SK-N-SH (cell line): ENCODE measurements around the gene MDH2. TPM values are rescaled to one million over a fixed set of nuclear protein-coding genes. Genes with fewer than 3 reads are reported as not detected.
"Not testable (repeated sequence)": the region's sequence is repeated elsewhere in the genome, so short reads cannot be mapped to it uniquely, and the experiment has no call there.

ENCODE experiments used
- CTCF ChIA-PET: fragments of 300-600, 350-600 bp; formaldehyde crosslinking; extraction: SDS; loops from one replicate; lab custom pipeline; 2021; lab: Yijun Ruan, JAX
- POLR2A ChIA-PET: fragments of 350-600 bp; sonication (Branson Sonifier 250); formaldehyde crosslinking; extraction: SDS; loops from one replicate; lab custom pipeline; 2020; ENCODE audit warnings: antibody characterized with exemption, inconsistent platforms; lab: Yijun Ruan, JAX
- DNase-seq: peaks from one replicate; pipeline ENCODE4 v3.0.0; 2012
- H2AFZ ChIP-seq: fragments of 200-600 bp; sonication (generic); 2 replicates; pipeline ENCODE4 v1.8.1; 2016; ENCODE audit warnings: antibody characterized with exemption, mild to moderate bottlenecking, low read depth
- H3F3A ChIP-seq: fragments of 200-600 bp; sonication (generic); replicated peaks from 2 replicates; pipeline ENCODE3; 2016; ENCODE audit warnings: antibody characterized with exemption, mild to moderate bottlenecking; ENCODE audit not compliant: insufficient read depth
- H3K27ac ChIP-seq, 2 experiments: fragments of 200-500 bp in 1 of 2; fragments of 200-600 bp in 1 of 2; sonication (Bioruptor generic) in 1 of 2; sonication (generic), shearing (Covaris generic) in 1 of 2; 2 replicates each; pipeline versions ENCODE4 v1.5.1 to v1.6.1; 2014 to 2016; ENCODE audit warnings: low read depth in 2 of 2, inconsistent platforms in 1 of 2, low read length in 1 of 2, mild to moderate bottlenecking in 1 of 2, mixed read lengths in 1 of 2
- H3K27me3 ChIP-seq: fragments of 200-600 bp; sonication (generic), shearing (Covaris generic); 2 replicates; pipeline ENCODE4 v1.6.1; 2016; ENCODE audit warnings: mixed run types; ENCODE audit not compliant: insufficient read depth
- H3K36me3 ChIP-seq, 2 experiments: fragments of 200-500 bp in 1 of 2; fragments of 200-600 bp in 1 of 2; sonication (Bioruptor generic) in 1 of 2; sonication (generic) in 1 of 2; replicated peaks in 1 of 2; 2 replicates each; pipeline versions ENCODE3 to v1.5.1; 2014 to 2016; ENCODE audit warnings: low read length in 1 of 2, mild to moderate bottlenecking in 1 of 2; ENCODE audit not compliant: insufficient read depth in 2 of 2, control insufficient read depth in 1 of 2
- H3K4me1 ChIP-seq, 2 experiments: fragments of 200-500 bp in 1 of 2; fragments of 200-600 bp in 1 of 2; sonication (Bioruptor generic) in 1 of 2; sonication (generic), shearing (Covaris generic) in 1 of 2; 2 replicates each; pipeline versions ENCODE4 v1.5.1 to v1.6.1; 2014 to 2016; ENCODE audit warnings: low read depth in 1 of 2, low read length in 1 of 2, mixed run types in 1 of 2; ENCODE audit not compliant: insufficient read depth in 2 of 2, control insufficient read depth in 1 of 2
- H3K4me2 ChIP-seq: fragments of 200-600 bp; sonication (generic), shearing (Covaris generic); 2 replicates; pipeline ENCODE4 v1.6.1; 2017; ENCODE audit warnings: mixed run types
- H3K4me3 ChIP-seq, 2 experiments: fragments of 200-500 bp in 1 of 2; fragments of 200-600 bp in 1 of 2; sonication (Bioruptor generic) in 1 of 2; sonication (generic), shearing (Covaris generic) in 1 of 2; 2 replicates each; pipeline versions ENCODE4 v1.5.1 to v1.8.1; 2014 to 2016; ENCODE audit warnings: low read depth in 2 of 2, inconsistent platforms in 1 of 2, low read length in 1 of 2, mild to moderate bottlenecking in 1 of 2, mixed read lengths in 1 of 2, moderate library complexity in 1 of 2
- H3K79me2 ChIP-seq: fragments of 200-600 bp; sonication (generic); 2 replicates; pipeline ENCODE4 v1.8.1; 2017; ENCODE audit warnings: mild to moderate bottlenecking; ENCODE audit not compliant: insufficient read depth
- H3K9ac ChIP-seq: fragments of 200-600 bp; sonication (generic); 2 replicates; pipeline ENCODE4 v1.6.1; 2017; ENCODE audit warnings: mixed run types
- H3K9me2 ChIP-seq: fragments of 200-600 bp; sonication (generic); 2 replicates; pipeline ENCODE4 v1.6.1; 2017; ENCODE audit warnings: mixed run types
- H3K9me3 ChIP-seq: fragments of 200-600 bp; sonication (generic); 2 replicates; pipeline ENCODE4 v1.6.1; 2017; ENCODE audit warnings: mixed run types, mild to moderate bottlenecking, moderate library complexity
- H4K20me1 ChIP-seq: fragments of 200-600 bp; sonication (generic); 2 replicates; pipeline ENCODE4 v1.6.1; 2017; ENCODE audit warnings: mild to moderate bottlenecking, mixed run types; ENCODE audit not compliant: insufficient read depth
- CTCF ChIP-seq: fragments of 200-600 bp; sonication (generic); IDR thresholded peaks from 2 replicates; pipeline ENCODE4 v1.6.1; 2017; ENCODE audit warnings: antibody characterized with exemption, mild to moderate bottlenecking, moderate library complexity
- ELF1 ChIP-seq: IDR thresholded peaks from 2 replicates; pipeline ENCODE4 v1.4.0; 2012
- EP300 ChIP-seq, 2 experiments: IDR thresholded peaks; 2 replicates each; pipeline versions ENCODE4 v1.4.0 to v1.6.1; 2012; ENCODE audit warnings: borderline replicate concordance in 1 of 2, low read depth in 1 of 2, low read length in 1 of 2
- GABPA ChIP-seq: IDR thresholded peaks from 2 replicates; pipeline ENCODE4 v1.4.0; 2012; ENCODE audit warnings: low read depth, mild to moderate bottlenecking
- RAD21 ChIP-seq: IDR thresholded peaks from 2 replicates; pipeline ENCODE4 v1.6.1; 2012; ENCODE audit warnings: mild to moderate bottlenecking, low read length
- REST ChIP-seq: IDR thresholded peaks from 2 replicates; pipeline ENCODE4 v1.6.1; 2012; ENCODE audit warnings: mild to moderate bottlenecking, low read depth, low read length, moderate library complexity
- SMC3 ChIP-seq: IDR thresholded peaks from 2 replicates; pipeline ENCODE4 v1.6.1; 2012; ENCODE audit warnings: low read depth, low read length, improper control_type of control experiment
- TAF1 ChIP-seq: IDR thresholded peaks from 2 replicates; pipeline ENCODE4 v1.6.1; 2012; ENCODE audit warnings: low read depth, mild to moderate bottlenecking, low read length, moderate library complexity, borderline replicate concordance
- TCF12 ChIP-seq: IDR thresholded peaks from 2 replicates; pipeline ENCODE4 v1.4.0; 2012
- WGBS: methylation state at CpG from one replicate; pipeline ENCODE4 v1.1.6; 2017; ENCODE audit warnings: low lambda C conversion rate; 5-methylcytosine and 5-hydroxymethylcytosine counted together
- polyA plus RNA-seq, 3 experiments: library from polyadenylated mRNA; depleted of rRNA; stranded (reverse); fragments of >200 nt; gene quantifications; 2 replicates each; pipeline ENCODE4 v1.2.3, GENCODE V29; 2012
- TF ChIP-seq, protein P1 (sequence below): fragments of 150-350 bp; IDR thresholded peaks from 2 replicates; pipeline ENCODE4 v1.6.1; 2016; ENCODE audit warnings: mild to moderate bottlenecking, low read depth, low read length
- TF ChIP-seq, protein P2 (sequence below): IDR thresholded peaks from 2 replicates; pipeline ENCODE4 v1.4.0; 2012; ENCODE audit warnings: low read depth, borderline replicate concordance

The MDH2 gene
- polyA plus RNA-seq, 1 of the 3 experiments (the other 2 are of a cell fraction) = 301 TPM

DNA sequence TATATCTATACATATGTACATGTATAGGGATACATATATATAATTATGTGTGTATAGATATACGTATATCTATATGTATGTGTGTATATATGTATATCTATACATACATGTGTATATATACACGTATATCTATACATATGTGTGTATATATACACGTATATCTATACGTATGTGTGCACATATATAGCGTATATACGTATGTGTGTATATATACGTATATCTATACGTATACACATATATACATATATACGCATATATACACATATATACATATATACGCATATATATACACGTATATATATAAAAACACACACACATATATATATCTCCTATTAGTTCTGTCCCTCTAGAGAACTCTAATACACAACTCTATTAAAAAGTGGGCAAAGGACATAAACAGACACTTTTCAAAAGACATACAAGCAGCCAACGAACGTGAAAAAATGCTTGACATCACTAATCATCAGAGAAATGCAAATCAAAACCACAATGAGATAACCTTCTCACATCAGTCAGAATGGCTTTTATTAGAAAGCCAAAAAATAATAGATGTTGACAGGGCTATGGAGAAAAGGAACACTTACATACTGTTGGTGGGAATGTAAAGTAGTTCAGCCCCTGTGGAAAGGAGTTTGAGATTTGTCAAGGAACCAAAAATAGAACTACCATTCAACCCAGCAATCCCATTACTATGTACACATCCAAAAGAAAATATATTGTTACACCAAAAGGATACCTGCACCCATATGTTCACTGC lies 31.5 kb upstream of the MDH2 start:
- Histone ChIP-seq H4K20me1 (no peaks in the 10 kb centered on the region), H3K4me1 (no peaks in the 10 kb centered on the region), H3F3A (peaks cover 4% of the 10 kb centered on the region), H3K4me3 (no peak overlapping the region), H3K27me3 (no peaks in the 10 kb centered on the region), H3K27ac (no peak overlapping the region), H2AFZ (no peak overlapping the region), H3K9me2 (no peaks in the 10 kb centered on the region), H3K9ac (no peak overlapping the region), H3K4me2 (no peak overlapping the region), H3K36me3 (peaks cover 6 to 25% of the 10 kb centered on the region in 2 experiments), H3K9me3 (no peaks in the 10 kb centered on the region), H3K79me2 (no peaks in the 10 kb centered on the region)
- 95% methylated on average over 13 of the region's 13 CpGs for WGBS
- peak; percentile 20; the same call in 1 of the 2 replicates for TF ChIP-seq TCF12
- no peak for TF ChIP-seq REST
- ChIA-PET POLR2A (no interaction called here), CTCF (interaction anchor here (1.0 to 13.3 kb wide), 2 partner anchors 144 to 149 kb away, joined by 4 to 305 read pairs; no protein-coding TSS in a partner anchor)
- no peak for DNase-seq

- H3K79me2 ChIP-seq, H3K9me3 ChIP-seq, H3K9me2 ChIP-seq, H2AFZ ChIP-seq, H3K4me2 ChIP-seq, H3K4me1 ChIP-seq, H3K27me3 ChIP-seq, H3F3A ChIP-seq, H3K4me3 ChIP-seq, DNase-seq, H3K27ac ChIP-seq, H3K9ac ChIP-seq, H4K20me1 ChIP-seq: not testable (repeated sequence)
- CTCF ChIA-PET = interaction anchor here (0.8 to 13.3 kb wide), 4 partner anchors 13 to 151 kb away, joined by 3 to 305 read pairs (median 42); no protein-coding TSS in a partner anchor
- 95% methylated on average over 4 of the region's 4 CpGs for WGBS
- peaks cover 15 to 32% of the 10 kb centered on the region in 2 experiments for H3K36me3 ChIP-seq
- POLR2A ChIA-PET = interaction anchor here (0.6 kb wide), 1 partner anchor 132 kb away, joined by 3 read pairs; no protein-coding TSS in a partner anchor
Measured at GRCh38 chr7:76018520-76018919, 29.4 kb upstream of the MDH2 start.

DNA sequence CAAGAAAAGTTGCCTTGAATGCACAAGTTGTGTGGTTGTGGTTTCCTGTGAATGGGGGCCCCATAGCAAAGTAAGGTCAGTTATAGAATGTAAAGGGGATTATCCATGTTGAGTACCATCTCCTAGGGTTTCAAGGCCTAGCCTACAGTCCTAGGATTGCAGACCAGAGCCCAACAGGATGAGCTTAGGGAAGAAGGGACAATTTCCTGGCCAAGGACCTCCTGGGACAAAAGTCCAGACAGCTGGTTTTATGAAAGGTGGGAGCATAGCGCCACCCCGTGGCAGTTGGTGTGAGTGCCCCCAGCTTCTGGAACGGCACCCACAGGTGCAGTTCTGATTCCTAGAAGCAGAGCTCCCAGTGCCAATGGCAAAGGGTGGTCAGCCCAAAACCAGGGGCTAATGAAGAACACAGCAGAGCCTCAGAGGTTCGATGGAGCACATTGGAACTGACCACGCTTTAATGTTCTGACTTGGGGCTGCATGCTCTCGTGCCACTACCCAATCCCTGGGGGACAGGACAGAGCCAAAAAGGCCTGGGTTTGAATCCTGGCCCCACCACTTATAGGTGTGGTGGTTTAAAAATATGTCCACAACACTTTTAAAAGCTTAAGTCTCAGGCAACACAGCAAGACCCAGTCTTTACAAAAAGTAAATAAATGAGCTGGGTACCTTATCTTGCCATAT lies 27.7 kb upstream of the MDH2 start:
- peaks cover 4% of the 10 kb centered on the region for H3F3A ChIP-seq
- TF ChIP-seq, protein P1, sequence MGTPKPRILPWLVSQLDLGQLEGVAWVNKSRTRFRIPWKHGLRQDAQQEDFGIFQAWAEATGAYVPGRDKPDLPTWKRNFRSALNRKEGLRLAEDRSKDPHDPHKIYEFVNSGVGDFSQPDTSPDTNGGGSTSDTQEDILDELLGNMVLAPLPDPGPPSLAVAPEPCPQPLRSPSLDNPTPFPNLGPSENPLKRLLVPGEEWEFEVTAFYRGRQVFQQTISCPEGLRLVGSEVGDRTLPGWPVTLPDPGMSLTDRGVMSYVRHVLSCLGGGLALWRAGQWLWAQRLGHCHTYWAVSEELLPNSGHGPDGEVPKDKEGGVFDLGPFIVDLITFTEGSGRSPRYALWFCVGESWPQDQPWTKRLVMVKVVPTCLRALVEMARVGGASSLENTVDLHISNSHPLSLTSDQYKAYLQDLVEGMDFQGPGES = no peak
- TF ChIP-seq SMC3 (peak; percentile 94), RAD21 (peak; percentile 99), ELF1 (no peak), EP300 (IDR thresholded peaks at IDR 0.05; ENCODE audit: borderline replicate concordance in 1 of 2, low read depth in 1 of 2, low read length in 1 of 2) (no peak), GABPA (no peak), TAF1 (no peak), CTCF (peak; percentile 99)
- TF ChIP-seq, protein P2, sequence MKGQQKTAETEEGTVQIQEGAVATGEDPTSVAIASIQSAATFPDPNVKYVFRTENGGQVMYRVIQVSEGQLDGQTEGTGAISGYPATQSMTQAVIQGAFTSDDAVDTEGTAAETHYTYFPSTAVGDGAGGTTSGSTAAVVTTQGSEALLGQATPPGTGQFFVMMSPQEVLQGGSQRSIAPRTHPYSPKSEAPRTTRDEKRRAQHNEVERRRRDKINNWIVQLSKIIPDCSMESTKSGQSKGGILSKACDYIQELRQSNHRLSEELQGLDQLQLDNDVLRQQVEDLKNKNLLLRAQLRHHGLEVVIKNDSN = no peak
- ChIA-PET POLR2A (interaction anchor here (0.7 to 1.7 kb wide), 6 partner anchors 20 to 156 kb away, joined by 3 to 13 read pairs (median 4); partner anchors contain the start of gene POR), CTCF (interaction anchor here (0.6 to 13.3 kb wide), 61 partner anchors 10 to 381 kb away, joined by 3 to 305 read pairs (median 4); partner anchors contain the start of genes MDH2, POR, RHBDD2 and STYXL1)
- H2AFZ ChIP-seq = no peak overlapping the region
- no peaks in the 10 kb centered on the region for H3K4me1 ChIP-seq
- 38% methylated on average over 6 of the region's 6 CpGs for WGBS
- H3K79me2 ChIP-seq = no peaks in the 10 kb centered on the region
- peak; percentile 85 for DNase-seq
- no peak overlapping the region for H3K4me2 ChIP-seq
- no peaks in the 10 kb centered on the region for H3K27me3 ChIP-seq
- no peaks in the 10 kb centered on the region for H3K9me3 ChIP-seq
- peaks cover 15 to 39% of the 10 kb centered on the region in 2 experiments for H3K36me3 ChIP-seq
- no peak overlapping the region for H3K9ac ChIP-seq
- no peak overlapping the region for H3K4me3 ChIP-seq
- no peaks in the 10 kb centered on the region for H3K9me2 ChIP-seq
- H3K27ac ChIP-seq = no peak overlapping the region
- H4K20me1 ChIP-seq = no peaks in the 10 kb centered on the region
